ENCODE measurements around the gene TMED7. TPM values are rescaled to one million over a fixed set of nuclear protein-coding genes. Genes with fewer than 3 reads are reported as not detected.

Gene TMED7
- total and polyA plus RNA-seq, 2 of the 8 experiments (the other 6 are each of a cell fraction or from before 2014, with no cell fraction given) = 43.8 to 75.2 TPM

DNA sequence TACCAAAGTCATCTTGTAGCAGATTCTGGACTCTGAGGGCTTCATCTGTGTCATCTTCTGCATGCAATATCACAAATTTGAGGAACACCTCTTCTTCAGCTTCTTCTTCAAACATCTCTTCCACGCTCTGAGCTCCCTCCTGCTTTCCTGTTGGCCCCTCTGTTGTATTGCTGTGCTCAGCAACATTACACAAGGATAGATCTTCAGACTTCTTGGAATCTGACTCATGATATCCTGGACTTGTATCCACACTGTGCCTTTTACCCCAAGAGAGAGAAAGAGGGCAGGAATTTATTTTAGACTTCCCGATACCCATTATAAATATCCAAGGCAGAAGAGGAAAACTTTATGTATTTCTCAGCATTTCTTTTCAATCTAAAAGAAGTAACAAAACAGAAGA is 44.9 kb downstream of the TMED7 start:
- Histone ChIP-seq H3K36me3 (ENCODE audit: control insufficient read depth in 2 of 4, insufficient read depth in 4 of 4, low read length in 3 of 4) (no peaks in the 10 kb centered on the region), H4K5ac (ENCODE audit: insufficient read length, low read depth, low read length) (no peak overlapping the region), H2AFZ (ENCODE audit: low read length) (no peak overlapping the region), H3K27me3 (replicated peaks in 1 of 4; ENCODE audit: control insufficient read depth in 3 of 4, extremely low read depth in 1 of 4, insufficient read depth in 3 of 4, low read length in 3 of 4) (no peaks in the 10 kb centered on the region), H3K4me3 (ENCODE audit: extremely low read depth in 1 of 4, insufficient read depth in 2 of 4, low read depth in 3 of 4, low read length in 4 of 4) (no peak overlapping the region), H3K9ac (replicated peaks in 1 of 4; ENCODE audit: extremely low read depth in 1 of 4, low read depth in 3 of 4, low read length in 3 of 4) (peak overlapping the region in 1 of 4 experiments; percentile 34; a peak in 1 of 7 replicates), H4K8ac (ENCODE audit: extremely low read depth, insufficient read depth, low read length) (no peak overlapping the region), H2BK12ac (ENCODE audit: low read depth, low read length) (no peak overlapping the region), H3K27ac (ENCODE audit: low read depth, low read length) (no peak overlapping the region), H3K23ac (ENCODE audit: insufficient read length) (no peak overlapping the region), H3K4ac (replicated peaks; ENCODE audit: insufficient read length, low read depth, low read length) (no peak overlapping the region), H3K18ac (ENCODE audit: extremely low read depth, low read length) (no peak overlapping the region), H2BK5ac (ENCODE audit: low read depth, low read length) (no peak overlapping the region), H3K14ac (ENCODE audit: insufficient read length) (no peak overlapping the region), H4K20me1 (replicated peaks in 1 of 2; ENCODE audit: control insufficient read depth in 1 of 2, insufficient read depth in 2 of 2, low read length in 2 of 2) (no peaks in the 10 kb centered on the region), H2BK20ac (ENCODE audit: low read length) (no peak overlapping the region), H2BK120ac (replicated peaks; ENCODE audit: low read depth, low read length) (no peak overlapping the region), H2BK15ac (ENCODE audit: low read length) (no peak overlapping the region), H3K4me1 (replicated peaks in 1 of 4; ENCODE audit: control insufficient read depth in 3 of 4, insufficient read depth in 4 of 4, low read length in 3 of 4) (no peaks in the 10 kb centered on the region; a peak in 1 of 7 replicates), H3K9me3 (ENCODE audit: insufficient read depth in 2 of 2, low read depth in 1 of 2, low read length in 1 of 2) (no peaks in the 10 kb centered on the region), H2AK5ac (ENCODE audit: low read depth, low read length) (no peak overlapping the region), H3K23me2 (ENCODE audit: low read depth, low read length) (no peaks in the 10 kb centered on the region), H3K79me1 (ENCODE audit: low read depth, low read length) (no peaks in the 10 kb centered on the region), H3K4me2 (ENCODE audit: insufficient read depth in 1 of 2, low read depth in 2 of 2, low read length in 2 of 2) (no peak overlapping the region), H4K91ac (replicated peaks; ENCODE audit: insufficient read length, low read length) (no peak overlapping the region), H3K79me2 (ENCODE audit: control insufficient read depth in 1 of 2, insufficient read depth in 2 of 2, low read length in 2 of 2) (no peaks in the 10 kb centered on the region), H3K56ac (replicated peaks; ENCODE audit: insufficient read length, low read depth, low read length) (no peak overlapping the region)
- FAIRE-seq (no peak), DNase-seq (ENCODE audit: low read depth in 1 of 2, low spot score in 2 of 2) (no peak)
- ChIA-PET POLR2A (ENCODE audit: partially characterized antibody) (interaction anchor here (0.6 kb wide), 1 partner anchor 64 kb away, joined by 3 read pairs; no protein-coding TSS in a partner anchor), CTCF (ENCODE audit: partially characterized antibody) (no interaction called here)
- TF ChIP-seq ASH2L (IDR thresholded peaks at IDR 0.05; ENCODE audit: low read length) = no peak
- TF ChIP-seq, protein P1, sequence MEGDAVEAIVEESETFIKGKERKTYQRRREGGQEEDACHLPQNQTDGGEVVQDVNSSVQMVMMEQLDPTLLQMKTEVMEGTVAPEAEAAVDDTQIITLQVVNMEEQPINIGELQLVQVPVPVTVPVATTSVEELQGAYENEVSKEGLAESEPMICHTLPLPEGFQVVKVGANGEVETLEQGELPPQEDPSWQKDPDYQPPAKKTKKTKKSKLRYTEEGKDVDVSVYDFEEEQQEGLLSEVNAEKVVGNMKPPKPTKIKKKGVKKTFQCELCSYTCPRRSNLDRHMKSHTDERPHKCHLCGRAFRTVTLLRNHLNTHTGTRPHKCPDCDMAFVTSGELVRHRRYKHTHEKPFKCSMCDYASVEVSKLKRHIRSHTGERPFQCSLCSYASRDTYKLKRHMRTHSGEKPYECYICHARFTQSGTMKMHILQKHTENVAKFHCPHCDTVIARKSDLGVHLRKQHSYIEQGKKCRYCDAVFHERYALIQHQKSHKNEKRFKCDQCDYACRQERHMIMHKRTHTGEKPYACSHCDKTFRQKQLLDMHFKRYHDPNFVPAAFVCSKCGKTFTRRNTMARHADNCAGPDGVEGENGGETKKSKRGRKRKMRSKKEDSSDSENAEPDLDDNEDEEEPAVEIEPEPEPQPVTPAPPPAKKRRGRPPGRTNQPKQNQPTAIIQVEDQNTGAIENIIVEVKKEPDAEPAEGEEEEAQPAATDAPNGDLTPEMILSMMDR (IDR thresholded peaks at IDR 0.05; ENCODE audit: control extremely low read depth in 1 of 3, insufficient read depth in 1 of 3, low read depth in 1 of 3, low read length in 3 of 3) = no peak
- TF ChIP-seq SRF (IDR thresholded peaks at IDR 0.05; ENCODE audit: low read depth, low read length) = no peak
- WGBS, 2 experiments (ENCODE audit: extremely low coverage in 1 of 2, insufficient coverage in 1 of 2, insufficient read length in 1 of 2, insufficient replicate concordance in 2 of 2, low coverage in 1 of 2, low lambda C conversion rate in 2 of 2, missing lambda C conversion rate in 1 of 2) = 79% methylated on average over 2 of the region's 2 CpGs; no CpG with 5 or more reads in 1 of the 2 experiments
